ENCODE results near the gene MIB1.

GRCh38 chr18:21820811-21821143, 80.2 kb downstream of the MIB1 start:
- no peak for TF ChIP-seq CTCF (IDR thresholded peaks at IDR 0.05; ENCODE audit: poor library complexity)
- TF ChIP-seq EZH2 (IDR thresholded peaks at IDR 0.05; ENCODE audit: borderline replicate concordance) = no peak
- TF ChIP-seq EZH2phosphoT487 (IDR thresholded peaks at IDR 0.05; ENCODE audit: low read depth, severe bottlenecking, unreplicated experiment) = no peak

All from hepatocyte (in vitro differentiated cells).